AG09319 (cell line): ENCODE results near the gene CCL17.
"Not testable (repeated sequence)": the region's sequence is repeated elsewhere in the genome, so short reads cannot be mapped to it uniquely, and the experiment has no call there.

Source experiments
- DNase-seq: peaks from one replicate; pipeline ENCODE4 v3.0.0-alpha.2; 2010; ENCODE audit warnings: low read depth; ENCODE audit errors: extremely low read depth
- TF ChIP-seq, protein P1 (sequence below): IDR thresholded peaks from 2 replicates; pipeline ENCODE4 v1.5.1; 2011; ENCODE audit warnings: low read depth, mild to moderate bottlenecking, inconsistent platforms, low read length, moderate library complexity

CCL17 gene

DNA sequence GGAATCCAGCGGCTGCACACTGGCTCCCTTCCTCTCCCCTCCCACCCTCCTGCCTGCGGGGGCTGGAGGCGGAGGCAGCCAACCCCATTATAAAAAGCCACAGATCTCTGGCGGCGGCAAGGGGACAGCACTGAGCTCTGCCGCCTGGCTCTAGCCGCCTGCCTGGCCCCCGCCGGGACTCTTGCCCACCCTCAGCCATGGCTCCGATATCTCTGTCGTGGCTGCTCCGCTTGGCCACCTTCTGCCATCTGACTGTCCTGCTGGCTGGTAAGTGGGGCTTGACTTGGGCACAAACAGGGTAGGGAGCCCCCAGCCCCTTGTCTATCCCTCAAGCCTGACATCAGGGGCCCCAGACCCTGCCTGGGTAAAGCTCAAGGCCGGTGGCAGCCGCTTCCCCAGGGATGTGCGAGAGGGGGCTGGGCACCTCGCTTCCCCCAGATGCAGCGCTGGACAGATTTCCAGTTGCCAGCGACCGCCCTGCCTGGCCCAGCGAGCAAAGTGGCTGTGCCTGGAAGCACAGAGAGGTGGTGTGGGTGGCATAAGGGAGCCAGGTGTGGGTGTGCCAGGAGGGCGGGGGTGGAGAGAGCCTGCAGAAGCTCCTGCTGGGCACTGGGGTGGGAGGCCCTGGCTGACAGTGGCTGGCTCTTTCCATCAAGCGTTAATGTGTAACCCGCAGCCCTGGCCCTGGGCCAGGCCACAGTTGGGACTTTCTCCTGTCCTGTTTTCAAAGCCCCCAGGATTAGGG, 32.0 kb upstream of the CCL17 start, which contains the start of gene CX3CL1:
TSS of gene CX3CL1 (plus strand) at position 119 of the 745 bp plus-strand sequence. CDS start at position 198, 79 bp downstream.
- DNase-seq: no peak
- TF ChIP-seq, protein P1, sequence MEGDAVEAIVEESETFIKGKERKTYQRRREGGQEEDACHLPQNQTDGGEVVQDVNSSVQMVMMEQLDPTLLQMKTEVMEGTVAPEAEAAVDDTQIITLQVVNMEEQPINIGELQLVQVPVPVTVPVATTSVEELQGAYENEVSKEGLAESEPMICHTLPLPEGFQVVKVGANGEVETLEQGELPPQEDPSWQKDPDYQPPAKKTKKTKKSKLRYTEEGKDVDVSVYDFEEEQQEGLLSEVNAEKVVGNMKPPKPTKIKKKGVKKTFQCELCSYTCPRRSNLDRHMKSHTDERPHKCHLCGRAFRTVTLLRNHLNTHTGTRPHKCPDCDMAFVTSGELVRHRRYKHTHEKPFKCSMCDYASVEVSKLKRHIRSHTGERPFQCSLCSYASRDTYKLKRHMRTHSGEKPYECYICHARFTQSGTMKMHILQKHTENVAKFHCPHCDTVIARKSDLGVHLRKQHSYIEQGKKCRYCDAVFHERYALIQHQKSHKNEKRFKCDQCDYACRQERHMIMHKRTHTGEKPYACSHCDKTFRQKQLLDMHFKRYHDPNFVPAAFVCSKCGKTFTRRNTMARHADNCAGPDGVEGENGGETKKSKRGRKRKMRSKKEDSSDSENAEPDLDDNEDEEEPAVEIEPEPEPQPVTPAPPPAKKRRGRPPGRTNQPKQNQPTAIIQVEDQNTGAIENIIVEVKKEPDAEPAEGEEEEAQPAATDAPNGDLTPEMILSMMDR: peak; percentile 2

DNA sequence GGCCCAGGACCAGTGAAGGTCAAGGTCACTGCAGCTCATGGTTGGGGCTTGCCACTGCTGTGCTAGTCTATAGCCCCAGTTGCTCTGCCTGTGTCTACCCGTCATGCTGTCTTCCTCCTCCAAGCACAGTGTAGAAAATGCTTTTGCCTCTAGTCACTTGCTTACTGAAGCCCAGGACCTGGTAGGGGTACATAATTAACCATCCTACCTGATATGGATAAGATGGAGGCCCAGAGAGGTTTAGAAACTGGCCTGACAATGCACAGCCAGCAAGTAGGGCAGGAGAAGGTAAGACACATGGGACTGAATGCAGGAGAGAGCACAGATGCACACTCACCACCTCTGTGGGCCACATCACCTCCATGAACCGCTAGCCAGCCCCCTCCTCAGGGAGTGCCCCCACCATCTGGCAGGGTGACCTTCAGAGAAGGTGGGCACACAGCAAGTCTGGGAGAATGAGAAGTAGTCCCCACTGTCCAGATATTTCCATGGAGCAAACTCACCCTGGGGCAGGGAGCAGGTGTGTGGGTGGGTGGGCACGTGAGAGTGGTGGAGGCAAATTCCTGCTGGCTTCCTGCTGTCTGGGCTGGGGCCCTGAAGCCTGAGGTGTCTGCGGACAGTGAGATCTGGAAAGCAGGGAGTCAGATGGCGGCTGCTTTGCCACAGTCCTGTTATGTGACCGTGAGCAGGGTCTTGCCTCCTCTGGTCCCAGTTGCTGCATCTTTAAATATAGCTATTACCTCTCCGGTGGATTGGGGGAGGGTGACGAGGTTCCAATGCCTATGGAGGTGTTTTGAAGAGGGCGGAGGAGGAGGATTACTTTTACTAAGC, 31.2 kb upstream of the CCL17 start:
- no peak for DNase-seq
- TF ChIP-seq, protein P1: no peak

DNA sequence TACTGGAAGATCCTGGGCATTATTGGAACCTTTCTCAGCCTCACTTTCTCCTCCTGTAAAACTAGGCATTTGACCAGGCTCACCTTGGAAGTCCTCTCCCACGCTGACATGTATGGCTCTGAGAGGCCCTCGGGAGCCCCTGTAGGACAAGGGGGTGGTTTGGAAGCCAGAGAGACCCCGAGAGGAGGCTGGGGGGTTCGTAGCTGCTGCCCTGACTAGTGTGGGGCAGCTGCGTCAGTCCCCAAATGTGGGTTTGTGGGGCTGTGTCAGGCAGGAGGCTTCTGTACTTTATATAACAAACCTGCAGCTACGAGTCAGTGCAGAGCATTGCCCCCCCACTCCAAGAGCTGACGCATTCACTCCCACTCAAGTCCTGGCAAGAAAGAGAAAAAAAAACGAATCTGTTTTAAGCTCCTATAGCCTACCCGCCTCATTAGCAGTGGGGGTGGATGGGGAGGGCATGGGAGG, 30.5 kb upstream of the CCL17 start:
- TF ChIP-seq, protein P1: no peak
- DNase-seq: no peak

DNA sequence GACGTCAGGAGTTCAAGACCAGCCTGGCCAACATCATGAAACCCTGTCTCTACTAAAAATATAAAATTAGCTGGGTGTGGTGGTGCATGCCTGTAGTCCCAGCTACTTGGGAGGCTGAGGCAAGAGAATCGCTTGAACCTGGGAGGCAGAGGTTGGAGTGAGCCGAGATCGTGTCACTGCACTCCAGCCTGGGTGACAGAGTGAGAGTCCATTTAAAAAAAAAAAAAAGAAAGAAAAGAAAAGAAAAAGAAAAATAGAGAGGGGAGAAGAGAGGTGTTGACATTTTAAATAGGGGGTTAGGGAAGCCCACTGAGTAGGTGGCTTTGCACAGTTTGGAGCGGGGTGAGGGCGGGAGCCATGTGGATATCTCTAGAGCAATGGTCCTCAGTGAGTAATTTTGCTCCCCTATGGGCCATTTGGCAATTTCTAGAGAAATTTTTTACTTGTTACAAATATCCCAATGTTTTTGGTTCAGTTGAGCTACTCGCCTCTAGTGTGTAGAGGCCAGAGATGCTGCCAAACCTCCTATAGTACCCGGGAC, 29.6 kb upstream of the CCL17 start:
- DNase-seq: not testable (repeated sequence)

DNA sequence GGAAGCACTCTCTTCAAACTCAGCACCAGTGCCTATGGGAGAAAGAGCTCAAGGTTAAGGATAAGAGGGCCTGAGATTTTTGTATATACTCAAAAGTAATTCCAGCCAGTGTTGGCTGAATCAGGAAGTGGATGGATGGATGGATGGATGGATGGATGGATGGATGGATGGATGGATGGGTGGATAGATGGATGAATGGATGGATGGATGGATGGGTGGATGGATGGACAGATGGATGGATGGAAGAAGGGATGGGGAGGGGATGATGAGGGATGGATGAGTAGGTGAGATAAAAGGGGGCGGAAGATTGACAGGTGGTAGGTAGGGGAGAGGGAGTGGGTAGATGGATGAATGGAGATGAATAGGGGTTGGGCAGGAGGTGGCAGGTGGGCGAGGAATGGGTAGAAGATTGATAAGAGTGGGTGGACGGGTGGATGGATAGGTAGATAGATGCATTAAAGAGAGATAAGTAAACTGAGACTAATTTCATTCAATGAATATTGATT, 28.2 kb upstream of the CCL17 start:
- no peak for DNase-seq
- TF ChIP-seq, protein P1: no peak

DNA sequence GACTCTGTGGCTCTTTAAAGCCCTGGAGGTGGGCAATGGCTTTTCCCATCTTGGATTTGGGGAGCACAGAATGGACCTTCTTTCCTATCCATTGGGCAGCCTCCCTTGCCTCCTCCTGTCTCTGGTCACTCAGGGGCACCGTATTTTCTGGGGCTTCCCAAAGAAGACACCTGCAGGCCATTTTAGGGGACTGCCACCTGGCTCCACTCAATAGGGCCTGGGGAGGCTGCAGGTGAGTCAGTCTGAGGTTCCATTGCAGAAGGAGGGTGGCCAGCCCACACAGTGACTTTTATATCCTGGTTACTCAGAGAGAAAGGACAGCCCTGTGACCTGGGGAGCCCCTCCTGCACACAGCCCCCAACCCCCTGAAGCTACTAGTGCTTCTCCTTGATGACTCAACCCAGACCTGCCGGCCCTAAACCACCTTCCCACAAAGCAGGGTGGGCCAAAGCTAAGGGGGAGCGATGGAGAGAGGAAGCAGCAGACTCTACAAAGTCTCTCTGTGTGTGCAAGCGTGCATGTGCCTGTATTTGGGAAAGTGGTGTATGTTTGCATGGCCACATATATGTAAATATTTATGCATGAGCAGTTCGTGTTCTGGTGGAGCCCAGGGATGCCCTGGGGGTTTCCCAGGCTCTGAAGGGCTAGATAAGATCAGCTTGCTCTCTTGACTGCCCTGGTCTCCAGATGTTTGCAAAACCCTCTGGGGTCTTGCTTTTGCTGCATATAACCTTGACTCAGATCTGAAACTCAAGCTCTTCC, 27.3 kb upstream of the CCL17 start:
- DNase-seq: no peak
- TF ChIP-seq, protein P1: no peak

DNA sequence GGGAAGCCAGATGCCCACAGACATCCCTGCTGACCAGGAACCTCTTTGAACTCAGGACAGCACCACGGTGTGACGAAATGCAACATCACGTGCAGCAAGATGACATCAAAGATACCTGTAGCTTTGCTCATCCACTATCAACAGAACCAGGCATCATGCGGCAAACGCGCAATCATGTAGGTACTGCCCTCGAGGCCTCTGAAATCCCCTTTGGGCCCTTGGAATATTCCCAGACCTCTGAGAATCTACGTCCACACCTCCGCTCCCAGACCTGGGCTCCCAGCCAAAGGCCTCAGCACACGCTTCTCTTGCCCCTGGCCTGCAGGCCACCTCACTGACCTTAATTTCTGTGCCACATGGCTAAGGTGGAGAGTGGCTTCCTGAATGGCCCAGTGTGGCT, 25.0 kb upstream of the CCL17 start:
- TF ChIP-seq, protein P1: no peak
- no peak for DNase-seq
